GM03348 (cell line): ENCODE data around the gene WBP1.
"Not testable (repeated sequence)": the region's sequence is repeated elsewhere in the genome, so short reads cannot be mapped to it uniquely, and the experiment has no call there.

Experiments
- DNase-seq: peaks from one replicate; pipeline ENCODE4 v3.0.0; 2012; ENCODE audit warnings: low spot score

WBP1 gene

GRCh38 chr2:74454654-74455511 is 3.4 kb upstream of the WBP1 start, which contains the start of gene INO80B:
TSS of gene INO80B (plus strand) at chr2:74455087. CDS start at chr2:74455117, 30 bp downstream.
- DNase-seq: peak; percentile 92

- no peak for DNase-seq
These were observed 1.1 kb upstream of the WBP1 start for GRCh38 chr2:74457129-74457548.

- DNase-seq: no peak
These were observed 598 bp upstream of the WBP1 start for GRCh38 chr2:74457549-74458131.

GRCh38 chr2:74458938-74459363 is 713 bp downstream of the WBP1 start:
- DNase-seq: no peak

- DNase-seq: not testable (repeated sequence)
These were observed 1.4 kb downstream of the WBP1 start for GRCh38 chr2:74459503-74460118.

GRCh38 chr2:74460187-74460586 is 1.9 kb downstream of the WBP1 start:
- DNase-seq: not testable (repeated sequence)

GRCh38 chr2:74461187-74462053 is 3.2 kb downstream of the WBP1 start:
- no peak for DNase-seq

- DNase-seq: no peak
These were observed 4.0 kb downstream of the WBP1 start for GRCh38 chr2:74462054-74462785.

- no peak for DNase-seq
These were observed 4.5 kb downstream of the WBP1 start for GRCh38 chr2:74462786-74463105.

GRCh38 chr2:74464406-74464805 is 6.2 kb downstream of the WBP1 start:
- DNase-seq: no peak

GRCh38 chr2:74470742-74471141 is 12.5 kb downstream of the WBP1 start:
- DNase-seq: not testable (repeated sequence)

GRCh38 chr2:74471332-74472065 is 13.3 kb downstream of the WBP1 start:
- DNase-seq: no peak

GRCh38 chr2:74472086-74472944 is 14.1 kb downstream of the WBP1 start, which contains the start of gene MRPL53:
TSS of gene MRPL53 (minus strand) at chr2:74472680. CDS start at chr2:74472660, 20 bp downstream.
- peak; percentile 87 for DNase-seq

- no peak for DNase-seq
These were observed 14.7 kb downstream of the WBP1 start for GRCh38 chr2:74472945-74473258.

- no peak for DNase-seq
These were observed 16.2 kb downstream of the WBP1 start for GRCh38 chr2:74474481-74474880.

GRCh38 chr2:74474899-74475298 is 16.7 kb downstream of the WBP1 start:
- DNase-seq: no peak

- no peak for DNase-seq
These were observed 23.2 kb downstream of the WBP1 start for GRCh38 chr2:74481431-74481830.

- peak; percentile 55 for DNase-seq
These were observed 23.9 kb downstream of the WBP1 start for GRCh38 chr2:74481961-74482800.
